Keratinocyte (primary cell): ENCODE data around the gene TUBA4B. TPM values are rescaled to one million over a fixed set of nuclear protein-coding genes. Genes with fewer than 3 reads are reported as not detected.

Source experiments
- DNase-seq: peaks from one replicate; pipeline ENCODE4 v3.0.0-alpha.2; 2011; ENCODE audit warnings: low read depth, missing footprints, low spot score
- FAIRE-seq: peaks from 2 replicates; lab custom pipeline; 2011; peaks lifted over from hg19 to GRCh38; lab: Jason Lieb, UNC
- H2AFZ ChIP-seq: 2 replicates; pipeline ENCODE4 v1.6.0; 2012; ENCODE audit warnings: low read length, control low read depth, inconsistent platforms; ENCODE audit not compliant: control insufficient read depth
- H3K27ac ChIP-seq: 2 replicates; pipeline ENCODE4 v1.5.1; 2011; ENCODE audit warnings: low read length; ENCODE audit not compliant: control insufficient read depth, insufficient read depth
- H3K27me3 ChIP-seq: 3 replicates; pipeline ENCODE4 v1.6.0; 2011; ENCODE audit warnings: low read length; ENCODE audit not compliant: control insufficient read depth, insufficient read depth; ENCODE audit errors: extremely low read depth
- H3K36me3 ChIP-seq, 2 experiments: 2 replicates in 1 of 2; 3 replicates in 1 of 2; pipeline ENCODE4 v1.5.1; 2011; ENCODE audit warnings: low read length in 2 of 2, mild to moderate bottlenecking in 1 of 2; ENCODE audit not compliant: control insufficient read depth in 2 of 2, insufficient read depth in 2 of 2; ENCODE audit errors: extremely low read depth in 1 of 2
- H3K4me1 ChIP-seq: 3 replicates; pipeline ENCODE4 v1.5.1; 2011; ENCODE audit warnings: low read length; ENCODE audit not compliant: control insufficient read depth, insufficient read depth; ENCODE audit errors: extremely low read depth
- H3K4me2 ChIP-seq: 3 replicates; pipeline ENCODE4 v1.6.0; 2011; ENCODE audit warnings: low read depth, low read length; ENCODE audit not compliant: control insufficient read depth, insufficient read depth; ENCODE audit errors: extremely low read depth
- H3K4me3 ChIP-seq, 3 experiments: fragments of 200-600 bp in 1 of 3; sonication (generic) in 1 of 3; 2 replicates in 2 of 3; 3 replicates in 1 of 3; pipeline ENCODE4 v1.5.1; 2011 to 2016; ENCODE audit warnings: low read length in 3 of 3, mild to moderate bottlenecking in 3 of 3, control low read depth in 2 of 3, inconsistent platforms in 1 of 3, low read depth in 1 of 3, mixed read lengths in 1 of 3, mixed run types in 1 of 3, moderate library complexity in 1 of 3; ENCODE audit not compliant: control insufficient read depth in 2 of 3, insufficient read depth in 2 of 3; ENCODE audit errors: extremely low read depth in 1 of 3
- H3K79me2 ChIP-seq: 2 replicates; pipeline ENCODE4 v1.6.0; 2012; ENCODE audit warnings: low read length; ENCODE audit not compliant: control insufficient read depth, insufficient read depth
- H3K9ac ChIP-seq: 3 replicates; pipeline ENCODE4 v1.6.0; 2011; ENCODE audit warnings: low read length; ENCODE audit not compliant: control insufficient read depth, insufficient read depth; ENCODE audit errors: extremely low read depth
- H3K9me1 ChIP-seq: 3 replicates; pipeline ENCODE4 v1.6.0; 2011; ENCODE audit warnings: low read length; ENCODE audit not compliant: control insufficient read depth, insufficient read depth; ENCODE audit errors: extremely low read depth
- H3K9me3 ChIP-seq: 2 replicates; pipeline ENCODE4 v1.5.1; 2012; ENCODE audit warnings: low read depth, low read length; ENCODE audit not compliant: control insufficient read depth
- H4K20me1 ChIP-seq: 3 replicates; pipeline ENCODE4 v1.6.0; 2011; ENCODE audit warnings: low read length; ENCODE audit not compliant: control insufficient read depth, insufficient read depth; ENCODE audit errors: extremely low read depth
- CTCF ChIP-seq, 3 experiments: IDR thresholded peaks in 1 of 3; conservative IDR thresholded peaks in 1 of 3; optimal IDR thresholded peaks in 1 of 3; 2 replicates in 2 of 3; 3 replicates in 1 of 3; pipeline versions ENCODE3 to v1.5.1; 2011; ENCODE audit warnings: low read length in 3 of 3, mild to moderate bottlenecking in 3 of 3, moderate library complexity in 2 of 3, control low read depth in 1 of 3, inconsistent platforms in 1 of 3; ENCODE audit not compliant: insufficient read depth in 2 of 3; ENCODE audit errors: extremely low read depth in 1 of 3
- EZH2 ChIP-seq: IDR thresholded peaks from one replicate; pipeline ENCODE4 v1.6.1; 2012; ENCODE audit warnings: inconsistent platforms, mild to moderate bottlenecking, low read length, moderate library complexity
- dilution Hi-C: fragments of 300-500 bp; cut with MboI; formaldehyde crosslinking; loops from one replicate; pipeline ENCODE4 v1.7.0; 2020; ENCODE audit warnings: low sequenced_read_pairs; ENCODE audit not compliant: extremely low pct_ligation_motif_present
- polyA plus RNA-seq, 5 experiments: library from polyadenylated mRNA; depleted of rRNA in 3 of 5; stranded (reverse) in 3 of 5; stranded (forward) in 1 of 5; unstranded in 1 of 5; fragments of >200 nt; gene quantifications; 1 replicate in 1 of 5; 2 replicates in 3 of 5; 3 replicates in 1 of 5; pipeline versions ENCODE4 v1.2.1 to v1.2.3, GENCODE V29; 2011 to 2012; ENCODE audit warnings: missing spikeins in 2 of 5, low read depth in 1 of 5, low replicate concordance in 1 of 5

Gene TUBA4B
- polyA plus RNA-seq, 1 donor (not counting 4 experiments of a cell fraction or from before 2014, with no cell fraction given): not detected

DNA sequence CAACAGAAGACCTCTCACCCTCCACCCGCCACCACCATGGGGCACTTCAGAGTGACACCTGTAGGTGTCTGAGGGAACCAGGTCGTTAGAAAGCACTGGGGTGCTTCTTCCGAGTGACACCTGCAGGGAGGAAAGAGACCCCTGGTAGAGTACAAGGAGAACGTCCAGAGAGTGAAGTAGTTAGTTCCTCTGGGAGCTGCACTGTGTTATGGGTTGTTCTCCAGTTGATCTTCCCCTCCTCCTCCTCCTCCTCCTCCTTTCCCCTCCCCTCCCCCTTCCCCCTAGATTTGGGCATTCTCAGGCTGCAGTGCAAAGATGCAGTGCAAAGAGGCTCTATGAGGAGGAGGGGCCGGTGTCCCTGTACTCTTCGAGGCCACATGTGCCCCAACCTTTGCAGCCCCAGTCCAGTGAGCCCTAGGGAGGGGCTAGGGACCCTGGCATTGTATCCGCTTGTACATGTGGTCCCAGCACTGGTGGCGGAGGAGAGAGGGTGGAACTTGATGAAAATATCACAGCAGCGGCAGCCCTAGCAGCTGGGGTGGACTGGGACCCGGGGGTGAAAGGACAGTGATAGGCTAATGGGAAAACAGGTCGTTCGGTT lies 27.0 kb downstream of the TUBA4B start:
- no peaks in the 10 kb centered on the region for H3K9me1 ChIP-seq
- FAIRE-seq: no peak
- peaks cover 40% of the 10 kb centered on the region for H3K4me1 ChIP-seq

DNA sequence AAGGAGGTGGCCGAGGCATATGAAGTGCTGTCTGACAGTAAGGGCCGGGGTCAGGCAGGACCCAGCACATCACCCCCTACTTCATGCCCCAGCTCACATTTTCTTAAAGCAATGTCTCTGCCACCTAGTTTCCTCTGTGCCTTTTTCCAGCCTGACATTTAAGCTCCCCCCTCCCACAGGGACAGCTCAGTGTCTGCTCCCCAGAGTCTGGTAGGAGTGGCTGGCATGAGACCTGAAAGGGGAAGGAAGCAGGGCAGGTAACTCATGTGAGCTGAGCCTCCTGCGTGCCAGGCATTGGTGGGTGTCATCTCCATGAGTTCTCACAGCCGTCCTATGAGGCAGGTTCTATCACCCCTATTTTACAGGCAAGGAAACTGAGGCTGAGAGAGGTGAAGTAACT lies 27.6 kb downstream of the TUBA4B start:
- peaks cover 42% of the 10 kb centered on the region for H3K4me1 ChIP-seq
- no peak overlapping the region for H3K27ac ChIP-seq
- TF ChIP-seq EZH2: no peak
- TF ChIP-seq CTCF (optimal IDR thresholded peaks at IDR 0.05 in 1 of 3, IDR thresholded peaks at IDR 0.05 in 1 of 3, conservative IDR thresholded peaks at IDR 0.05 in 1 of 3; ENCODE audit: extremely low read depth in 1 of 3, insufficient read depth in 2 of 3, low read length in 3 of 3): no peak
- H4K20me1 ChIP-seq: no peaks in the 10 kb centered on the region
- H3K9me3 ChIP-seq: no peaks in the 10 kb centered on the region
- H3K4me2 ChIP-seq: no peak overlapping the region
- no peak for DNase-seq
- peaks cover 7% of the 10 kb centered on the region for H3K79me2 ChIP-seq
- no peaks in the 10 kb centered on the region for H3K27me3 ChIP-seq
- peaks cover 23 to 27% of the 10 kb centered on the region in 2 experiments for H3K36me3 ChIP-seq
- FAIRE-seq: no peak
- dilution Hi-C loops: no loop called here
- H3K9ac ChIP-seq: no peak overlapping the region
- no peak overlapping the region for H2AFZ ChIP-seq
- H3K4me3 ChIP-seq: no peak overlapping the region
- H3K9me1 ChIP-seq: no peaks in the 10 kb centered on the region

More for the DNA sequence above, 27.0 kb downstream of the TUBA4B start:
- dilution Hi-C loops: no loop called here
- H3K9ac ChIP-seq: peak overlapping the region; percentile 86
- peak overlapping the region; percentile 98 for H3K4me2 ChIP-seq
- peak overlapping the region; percentile 48 to 88 (median 88) for H3K4me3 ChIP-seq
- H2AFZ ChIP-seq: no peak overlapping the region
- peak overlapping the region; percentile 97 for H3K27ac ChIP-seq
- peaks cover 7% of the 10 kb centered on the region for H3K79me2 ChIP-seq
- H3K27me3 ChIP-seq: no peaks in the 10 kb centered on the region
- no peak for DNase-seq
- H3K9me3 ChIP-seq: no peaks in the 10 kb centered on the region
- H3K36me3 ChIP-seq: peaks cover 23 to 27% of the 10 kb centered on the region in 2 experiments
- H4K20me1 ChIP-seq: no peaks in the 10 kb centered on the region
- TF ChIP-seq CTCF (optimal IDR thresholded peaks at IDR 0.05 in 1 of 3, IDR thresholded peaks at IDR 0.05 in 1 of 3, conservative IDR thresholded peaks at IDR 0.05 in 1 of 3; ENCODE audit: extremely low read depth in 1 of 3, insufficient read depth in 2 of 3, low read length in 3 of 3) (peak in 1 of 3 experiments; percentile 2), EZH2 (no peak)
